HCT116 (cell line): ENCODE results near the gene CMIP. TPM values are rescaled to one million over a fixed set of nuclear protein-coding genes. Genes with fewer than 3 reads are reported as not detected.

ENCODE experiments used
- ATAC-seq: fragments of 200-7000 bp; cut with Tn5 transposase; 2 replicates; pipeline ENCODE4 v1.9.1; 2020; ENCODE audit warnings: mild to moderate bottlenecking, moderate library complexity
- BruUV-seq: library from RNA; stranded (reverse); fragments of 400-500 nt; replicated peaks from 2 replicates; lab custom pipeline; 2021; lab: Mats Ljungman, UMichigan
- CTCF ChIA-PET: fragments of 300-600 bp; sonication (Branson Sonifier 250); formaldehyde crosslinking; loops from one replicate; lab custom pipeline; 2021; ENCODE audit warnings: antibody characterized with exemption; lab: Charles Lee
- POLR2A ChIA-PET: fragments of 300-600, 350-600 bp; sonication (Branson Sonifier 250); formaldehyde crosslinking; loops from one replicate; lab custom pipeline; 2021; ENCODE audit warnings: antibody characterized with exemption; lab: Charles Lee
- RAD21 ChIA-PET, 2 experiments: fragments of 300-600 bp; sonication (Branson Sonifier 250); formaldehyde crosslinking; loops; one replicate each; lab custom pipeline; 2023; ENCODE audit warnings: low total read pairs in 2 of 2; ENCODE audit not compliant: uncharacterized antibody in 2 of 2, unreplicated experiment in 2 of 2, low non-redundant PET in 1 of 2; lab: Charles Lee
- DNase-seq: peaks from one replicate; pipeline ENCODE4 v3.0.0-alpha.2; 2010; ENCODE audit warnings: low read depth, low spot score
- H2AFZ ChIP-seq: fragments of 200-600 bp; shearing (Covaris generic), sonication (generic); 2 replicates; pipeline ENCODE4 v1.6.1; 2017; ENCODE audit warnings: low read depth, mixed run types, mixed read lengths, antibody characterized with exemption, low read length; ENCODE audit not compliant: poor library complexity, severe bottlenecking
- H3K27ac ChIP-seq: 2 replicates; pipeline ENCODE4 v1.5.1; 2012; ENCODE audit warnings: low read depth, low read length
- H3K27me3 ChIP-seq: fragments of 200-600 bp; sonication (generic); 2 replicates; pipeline ENCODE4 v1.6.1; 2016; ENCODE audit warnings: mixed run types, low read length, mixed read lengths; ENCODE audit not compliant: insufficient read depth
- H3K36me3 ChIP-seq, 2 experiments: fragments of 200-500 bp in 1 of 2; fragments of 200-600 bp in 1 of 2; sonication (Bioruptor generic) in 1 of 2; sonication (generic) in 1 of 2; 2 replicates each; pipeline versions ENCODE4 v1.5.1 to v1.6.1; 2014 to 2016; ENCODE audit warnings: low read length in 2 of 2, inconsistent platforms in 1 of 2, mixed read lengths in 1 of 2, mixed run types in 1 of 2; ENCODE audit not compliant: insufficient read depth in 2 of 2, control insufficient read depth in 1 of 2
- H3K4me1 ChIP-seq, 2 experiments: fragments of 200-600 bp in 1 of 2; sonication (generic) in 1 of 2; 2 replicates each; pipeline versions ENCODE4 v1.5.1 to v1.6.1; 2012 to 2017; ENCODE audit warnings: low read length in 2 of 2, inconsistent platforms in 1 of 2, mild to moderate bottlenecking in 1 of 2, mixed read lengths in 1 of 2, mixed run types in 1 of 2, moderate library complexity in 1 of 2; ENCODE audit not compliant: insufficient read depth in 2 of 2, control insufficient read depth in 1 of 2
- H3K4me2 ChIP-seq: fragments of 200-600 bp; sonication (generic); 2 replicates; pipeline ENCODE4 v1.6.1; 2017; ENCODE audit warnings: mixed run types, low read length, mixed read lengths
- H3K4me3 ChIP-seq, 2 experiments: fragments of 200-600 bp in 1 of 2; sonication (generic) in 1 of 2; replicated peaks in 1 of 2; 2 replicates each; pipeline ENCODE4 v1.5.1; 2011 to 2016; ENCODE audit warnings: low read length in 2 of 2, control low read depth in 1 of 2, low read depth in 1 of 2, mild to moderate bottlenecking in 1 of 2, mixed read lengths in 1 of 2, mixed run types in 1 of 2
- H3K79me2 ChIP-seq: fragments of 200-600 bp; sonication (generic); 2 replicates; pipeline ENCODE4 v1.6.1; 2017; ENCODE audit warnings: mild to moderate bottlenecking, mixed run types, low read length, moderate library complexity, mixed read lengths; ENCODE audit not compliant: insufficient read depth
- H3K9ac ChIP-seq: fragments of 200-600 bp; sonication (generic); 2 replicates; pipeline ENCODE4 v1.6.1; 2016; ENCODE audit warnings: low read length, mixed read lengths
- H3K9me2 ChIP-seq: fragments of 200-600 bp; sonication (generic), shearing (Covaris generic); 2 replicates; pipeline ENCODE4 v1.6.1; 2017; ENCODE audit warnings: mixed run types, mild to moderate bottlenecking, moderate library complexity; ENCODE audit not compliant: insufficient read depth
- H3K9me3 ChIP-seq, 2 experiments: fragments of 200-500 bp in 1 of 2; fragments of 200-600 bp in 1 of 2; sonication (Bioruptor generic) in 1 of 2; sonication (generic) in 1 of 2; 2 replicates each; pipeline ENCODE4 v1.6.1; 2014 to 2017; ENCODE audit warnings: low read length in 2 of 2, mixed read lengths in 2 of 2, inconsistent platforms in 1 of 2, low read depth in 1 of 2, mild to moderate bottlenecking in 1 of 2, mixed run types in 1 of 2, moderate library complexity in 1 of 2; ENCODE audit not compliant: control insufficient read depth in 1 of 2, insufficient read depth in 1 of 2
- H4K20me1 ChIP-seq: fragments of 200-600 bp; sonication (generic), shearing (Covaris generic); 2 replicates; pipeline ENCODE4 v1.6.1; 2017; ENCODE audit warnings: mixed run types, mild to moderate bottlenecking, moderate library complexity; ENCODE audit not compliant: insufficient read depth
- CBX3 ChIP-seq: IDR thresholded peaks from 2 replicates; pipeline ENCODE4 v1.6.1; 2012; ENCODE audit warnings: low read depth
- CEBPB ChIP-seq: IDR thresholded peaks from 2 replicates; pipeline ENCODE4 v1.6.1; 2012; ENCODE audit warnings: low read depth
- CTCF ChIP-seq, 3 experiments: fragments of 200-600 bp in 1 of 3; sonication (generic) in 1 of 3; IDR thresholded peaks in 2 of 3; conservative IDR thresholded peaks in 1 of 3; 2 replicates each; pipeline ENCODE4 v1.5.1; 2012 to 2017; ENCODE audit warnings: low read depth in 2 of 3, low read length in 2 of 3, antibody characterized with exemption in 1 of 3, borderline replicate concordance in 1 of 3, control low read depth in 1 of 3, mild to moderate bottlenecking in 1 of 3, mixed read lengths in 1 of 3, mixed run types in 1 of 3, moderate library complexity in 1 of 3; ENCODE audit not compliant: insufficient read depth in 1 of 3
- EGR1 ChIP-seq: IDR thresholded peaks from 2 replicates; pipeline ENCODE4 v1.6.1; 2012; ENCODE audit warnings: low read depth
- ELF1 ChIP-seq: IDR thresholded peaks from 2 replicates; pipeline ENCODE4 v1.6.1; 2012; ENCODE audit warnings: low read depth, borderline replicate concordance
- EZH2phosphoT487 ChIP-seq: fragments of 200-600 bp; IDR thresholded peaks from 2 replicates; pipeline ENCODE4 v1.6.1; 2018; ENCODE audit warnings: antibody characterized with exemption, borderline replicate concordance
- FOSL1 ChIP-seq: IDR thresholded peaks from 2 replicates; pipeline ENCODE4 v1.6.1; 2012; ENCODE audit warnings: low read depth
- RAD21 ChIP-seq: IDR thresholded peaks from 2 replicates; pipeline ENCODE4 v1.6.1; 2012; ENCODE audit warnings: low read depth, mild to moderate bottlenecking
- SIN3A ChIP-seq: IDR thresholded peaks from 2 replicates; pipeline ENCODE4 v1.6.1; 2012; ENCODE audit warnings: low read depth
- SRF ChIP-seq: IDR thresholded peaks from 2 replicates; pipeline ENCODE4 v1.6.1; 2012; ENCODE audit warnings: low read depth
- TCF7L2 ChIP-seq: IDR thresholded peaks from 2 replicates; pipeline ENCODE4 v1.7.0; 2011; ENCODE audit warnings: borderline replicate concordance, inconsistent platforms; ENCODE audit not compliant: insufficient read depth, insufficient read length; ENCODE audit errors: extremely low read depth
- intact Hi-C: fragments of 100-400 bp; cut with micrococcal nuclease; formaldehyde crosslinking; loops from 2 replicates; pipeline ENCODE4 v1.10.0; 2022
- total RNA-seq: library from RNA; stranded (reverse); gene quantifications from one replicate; pipeline ENCODE4 v1.2.1, GENCODE V29; 2021; ENCODE audit not compliant: unreplicated experiment
- TF ChIP-seq, protein P1 (sequence below): IDR thresholded peaks from 2 replicates; pipeline ENCODE4 v1.6.1; 2011; ENCODE audit warnings: mild to moderate bottlenecking, low read length, moderate library complexity; ENCODE audit not compliant: insufficient replicate concordance; ENCODE audit errors: extremely low read depth
- TF ChIP-seq, protein P2 (sequence below): IDR thresholded peaks from 2 replicates; pipeline ENCODE4 v1.6.1; 2012
- TF ChIP-seq, protein P3 (sequence below): IDR thresholded peaks from 2 replicates; pipeline ENCODE4 v1.6.1; 2012; ENCODE audit warnings: low read depth

CMIP gene
- total RNA-seq, 1 experiment from 2014 or later: 64.6 TPM

- ATAC-seq: no peak
- Histone ChIP-seq H3K9me3 (no peaks in the 10 kb centered on the region), H3K9ac (no peak overlapping the region), H3K27me3 (no peaks in the 10 kb centered on the region), H3K4me2 (no peak overlapping the region), H3K4me1 (peaks cover 24 to 66% of the 10 kb centered on the region in 2 experiments), H3K36me3 (no peaks in the 10 kb centered on the region; a peak in 1 of 4 replicates), H3K79me2 (peaks cover 97% of the 10 kb centered on the region), H2AFZ (no peak overlapping the region)
- RAD21 ChIA-PET: no interaction called here
- intact Hi-C loops: no loop called here
- TF ChIP-seq RAD21 (no peak), SIN3A (no peak), EGR1 (no peak), ELF1 (no peak), FOSL1 (no peak), EZH2phosphoT487 (no peak), TCF7L2 (no peak), CTCF (IDR thresholded peaks at IDR 0.05 in 2 of 3, conservative IDR thresholded peaks at IDR 0.05 in 1 of 3; ENCODE audit: borderline replicate concordance in 1 of 3, insufficient read depth in 1 of 3, low read depth in 2 of 3, low read length in 2 of 3) (no peak), CEBPB (no peak), CBX3 (no peak), SRF (no peak)
- TF ChIP-seq, protein P1, sequence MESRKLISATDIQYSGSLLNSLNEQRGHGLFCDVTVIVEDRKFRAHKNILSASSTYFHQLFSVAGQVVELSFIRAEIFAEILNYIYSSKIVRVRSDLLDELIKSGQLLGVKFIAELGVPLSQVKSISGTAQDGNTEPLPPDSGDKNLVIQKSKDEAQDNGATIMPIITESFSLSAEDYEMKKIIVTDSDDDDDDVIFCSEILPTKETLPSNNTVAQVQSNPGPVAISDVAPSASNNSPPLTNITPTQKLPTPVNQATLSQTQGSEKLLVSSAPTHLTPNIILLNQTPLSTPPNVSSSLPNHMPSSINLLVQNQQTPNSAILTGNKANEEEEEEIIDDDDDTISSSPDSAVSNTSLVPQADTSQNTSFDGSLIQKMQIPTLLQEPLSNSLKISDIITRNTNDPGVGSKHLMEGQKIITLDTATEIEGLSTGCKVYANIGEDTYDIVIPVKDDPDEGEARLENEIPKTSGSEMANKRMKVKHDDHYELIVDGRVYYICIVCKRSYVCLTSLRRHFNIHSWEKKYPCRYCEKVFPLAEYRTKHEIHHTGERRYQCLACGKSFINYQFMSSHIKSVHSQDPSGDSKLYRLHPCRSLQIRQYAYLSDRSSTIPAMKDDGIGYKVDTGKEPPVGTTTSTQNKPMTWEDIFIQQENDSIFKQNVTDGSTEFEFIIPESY: no peak
- TF ChIP-seq, protein P2, sequence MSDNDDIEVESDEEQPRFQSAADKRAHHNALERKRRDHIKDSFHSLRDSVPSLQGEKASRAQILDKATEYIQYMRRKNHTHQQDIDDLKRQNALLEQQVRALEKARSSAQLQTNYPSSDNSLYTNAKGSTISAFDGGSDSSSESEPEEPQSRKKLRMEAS: no peak
- TF ChIP-seq, protein P3, sequence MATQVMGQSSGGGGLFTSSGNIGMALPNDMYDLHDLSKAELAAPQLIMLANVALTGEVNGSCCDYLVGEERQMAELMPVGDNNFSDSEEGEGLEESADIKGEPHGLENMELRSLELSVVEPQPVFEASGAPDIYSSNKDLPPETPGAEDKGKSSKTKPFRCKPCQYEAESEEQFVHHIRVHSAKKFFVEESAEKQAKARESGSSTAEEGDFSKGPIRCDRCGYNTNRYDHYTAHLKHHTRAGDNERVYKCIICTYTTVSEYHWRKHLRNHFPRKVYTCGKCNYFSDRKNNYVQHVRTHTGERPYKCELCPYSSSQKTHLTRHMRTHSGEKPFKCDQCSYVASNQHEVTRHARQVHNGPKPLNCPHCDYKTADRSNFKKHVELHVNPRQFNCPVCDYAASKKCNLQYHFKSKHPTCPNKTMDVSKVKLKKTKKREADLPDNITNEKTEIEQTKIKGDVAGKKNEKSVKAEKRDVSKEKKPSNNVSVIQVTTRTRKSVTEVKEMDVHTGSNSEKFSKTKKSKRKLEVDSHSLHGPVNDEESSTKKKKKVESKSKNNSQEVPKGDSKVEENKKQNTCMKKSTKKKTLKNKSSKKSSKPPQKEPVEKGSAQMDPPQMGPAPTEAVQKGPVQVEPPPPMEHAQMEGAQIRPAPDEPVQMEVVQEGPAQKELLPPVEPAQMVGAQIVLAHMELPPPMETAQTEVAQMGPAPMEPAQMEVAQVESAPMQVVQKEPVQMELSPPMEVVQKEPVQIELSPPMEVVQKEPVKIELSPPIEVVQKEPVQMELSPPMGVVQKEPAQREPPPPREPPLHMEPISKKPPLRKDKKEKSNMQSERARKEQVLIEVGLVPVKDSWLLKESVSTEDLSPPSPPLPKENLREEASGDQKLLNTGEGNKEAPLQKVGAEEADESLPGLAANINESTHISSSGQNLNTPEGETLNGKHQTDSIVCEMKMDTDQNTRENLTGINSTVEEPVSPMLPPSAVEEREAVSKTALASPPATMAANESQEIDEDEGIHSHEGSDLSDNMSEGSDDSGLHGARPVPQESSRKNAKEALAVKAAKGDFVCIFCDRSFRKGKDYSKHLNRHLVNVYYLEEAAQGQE: no peak
- TF ChIP-seq, all 23 proteins: peak for 0
- Histone ChIP-seq H4K20me1 (no peaks in the 10 kb centered on the region; the same call in 1 of the 2 replicates), H3K4me3 (no peak overlapping the region), H3K9me2 (no peaks in the 10 kb centered on the region), H3K27ac (no peak overlapping the region)
- CTCF ChIA-PET: no interaction called here
- no peak for DNase-seq
- no TSS peak for BruUV-seq
- POLR2A ChIA-PET: no interaction called here
These were observed 121.7 kb downstream of the CMIP start for GRCh38 chr16:81566086-81567007.
